WI38 (cell line): ENCODE measurements around the gene ENO2.
"Not testable (repeated sequence)": the region's sequence is repeated elsewhere in the genome, so short reads cannot be mapped to it uniquely, and the experiment has no call there.

ENCODE experiments used
- H3K4me3 ChIP-seq: 2 replicates; pipeline ENCODE4 v1.5.1; 2011; ENCODE audit warnings: low read depth, mild to moderate bottlenecking, control low read depth, low read length
- CTCF ChIP-seq: IDR thresholded peaks from 2 replicates; pipeline ENCODE4 v1.5.1; 2012; ENCODE audit warnings: low read depth, mild to moderate bottlenecking, control low read depth, low read length

ENO2 gene

GRCh38 chr12:6869049-6870021, 45.0 kb upstream of the ENO2 start:
- peak; percentile 82 for TF ChIP-seq CTCF

GRCh38 chr12:6870304-6870703, 44.1 kb upstream of the ENO2 start:
- not testable (repeated sequence) for H3K4me3 ChIP-seq

More at GRCh38 chr12:6869049-6870021, 45.0 kb upstream of the ENO2 start:
- peak overlapping the region; percentile 80 for H3K4me3 ChIP-seq

GRCh38 chr12:6871052-6871957, 43.1 kb upstream of the ENO2 start:
- H3K4me3 ChIP-seq: peak overlapping the region; percentile 69
- no peak for TF ChIP-seq CTCF

GRCh38 chr12:6872073-6873048, 42.0 kb upstream of the ENO2 start:
- H3K4me3 ChIP-seq: peak overlapping the region; percentile 69

GRCh38 chr12:6873094-6874014, 41.0 kb upstream of the ENO2 start, which contains the start of gene SPSB2:
TSS of gene SPSB2 (minus strand) at chr12:6873303. CDS start at chr12:6872901, 402 bp downstream.
- TF ChIP-seq CTCF: no peak
- peak within 1 kb of the TSS; percentile 69 for H3K4me3 ChIP-seq

More at GRCh38 chr12:6872073-6873048, 42.0 kb upstream of the ENO2 start:
- TF ChIP-seq CTCF: peak; percentile 95

- H3K4me3 ChIP-seq: peak overlapping the region; percentile 69
These were observed 40.4 kb upstream of the ENO2 start for GRCh38 chr12:6874015-6874368.

GRCh38 chr12:6879824-6880223, 34.6 kb upstream of the ENO2 start:
- H3K4me3 ChIP-seq: not testable (repeated sequence)
